Endothelial cell of umbilical vein (primary cell): Measurements from ENCODE around the gene RBP4.

Experiments used
- CTCF ChIP-seq, 2 donors: IDR thresholded peaks; 1 replicate in 1 of 2; 2 replicates in 1 of 2; pipeline ENCODE4 v1.5.1; 2011; ENCODE audit warnings: low read length in 2 of 2, mild to moderate bottlenecking in 2 of 2, moderate library complexity in 2 of 2, control low read depth in 1 of 2, inconsistent platforms in 1 of 2, low read depth in 1 of 2; ENCODE audit not compliant: insufficient read depth in 1 of 2; ENCODE audit errors: extremely low read depth in 1 of 2
- FOS ChIP-seq: IDR thresholded peaks from 2 replicates; pipeline ENCODE4 v1.6.1; 2011; ENCODE audit warnings: mild to moderate bottlenecking, low read length, moderate library complexity, borderline replicate concordance; ENCODE audit not compliant: insufficient read depth
- GATA2 ChIP-seq: IDR thresholded peaks from 2 replicates; pipeline ENCODE4 v1.7.0; 2011; ENCODE audit warnings: low read depth, mild to moderate bottlenecking, moderate library complexity, mixed read lengths, low read length; ENCODE audit not compliant: insufficient read length, insufficient read depth
- MAX ChIP-seq: IDR thresholded peaks from 2 replicates; pipeline ENCODE4 v1.6.1; 2011; ENCODE audit not compliant: insufficient read depth, insufficient read length

- TF ChIP-seq MAX (no peak), CTCF (IDR thresholded peaks at IDR 0.05; ENCODE audit: extremely low read depth in 1 of 2, insufficient read depth in 1 of 2, low read depth in 1 of 2, low read length in 2 of 2) (no peak), GATA2 (no peak), FOS (no peak)
Measured at GRCh38 chr10:93594518-93594917, 6.5 kb downstream of the RBP4 start.
